Mammary epithelial cell (primary cell): ENCODE data around the gene BMI1.

Source experiments
- CTCF ChIP-seq, 2 donors: IDR thresholded peaks in 1 of 2; conservative IDR thresholded peaks in 1 of 2; 2 replicates each; pipeline ENCODE4 v1.5.1; 2011 to 2012; ENCODE audit warnings: inconsistent platforms in 2 of 2, low read length in 2 of 2, mild to moderate bottlenecking in 2 of 2, control low read depth in 1 of 2, low read depth in 1 of 2; ENCODE audit not compliant: insufficient read depth in 1 of 2; ENCODE audit errors: extremely low read depth in 1 of 2
- EZH2 ChIP-seq: IDR thresholded peaks from 2 replicates; pipeline ENCODE4 v1.6.1; 2012; ENCODE audit warnings: low read length, inconsistent platforms, borderline replicate concordance

GRCh38 chr10:22271786-22272185 is 49.1 kb upstream of the BMI1 start:
- no peak for TF ChIP-seq CTCF (conservative IDR thresholded peaks at IDR 0.05 in 1 of 2, IDR thresholded peaks at IDR 0.05 in 1 of 2; ENCODE audit: extremely low read depth in 1 of 2, insufficient read depth in 1 of 2, low read depth in 1 of 2, low read length in 2 of 2)
- no peak for TF ChIP-seq EZH2
